ENCODE data around the gene SLC13A3.

DNA sequence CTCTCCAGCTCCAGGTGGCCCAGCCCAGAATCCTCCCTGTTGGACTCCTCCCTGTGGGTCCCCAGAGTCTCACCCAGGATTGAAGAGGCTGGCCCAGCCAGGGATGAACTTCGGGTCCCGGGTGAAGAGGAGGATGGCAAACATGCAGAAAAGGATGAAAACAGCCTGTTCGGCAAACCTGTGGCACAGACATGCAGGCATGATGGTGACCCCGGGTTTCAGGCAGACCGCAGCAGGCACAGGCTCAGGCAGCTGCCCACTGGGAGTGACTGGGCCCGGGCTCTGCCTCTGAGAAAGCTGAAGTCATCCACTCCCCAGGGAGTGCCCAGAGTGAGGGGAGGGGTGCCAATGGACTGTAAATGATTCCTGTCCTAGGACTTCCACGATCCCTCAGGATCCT is 63.3 kb downstream of the SLC13A3 start:
- TF ChIP-seq CTCF (conservative IDR thresholded peaks at IDR 0.05; ENCODE audit: low read length) (no peak), EZH2phosphoT487 (IDR thresholded peaks at IDR 0.05; ENCODE audit: borderline replicate concordance) (no peak)
